Measurements from ENCODE around the gene S1PR1. TPM values are rescaled to one million over a fixed set of nuclear protein-coding genes. Genes with fewer than 3 reads are reported as not detected.

Gene S1PR1
- total RNA-seq, 1 experiment from 2014 or later, result 0.86 TPM

DNA sequence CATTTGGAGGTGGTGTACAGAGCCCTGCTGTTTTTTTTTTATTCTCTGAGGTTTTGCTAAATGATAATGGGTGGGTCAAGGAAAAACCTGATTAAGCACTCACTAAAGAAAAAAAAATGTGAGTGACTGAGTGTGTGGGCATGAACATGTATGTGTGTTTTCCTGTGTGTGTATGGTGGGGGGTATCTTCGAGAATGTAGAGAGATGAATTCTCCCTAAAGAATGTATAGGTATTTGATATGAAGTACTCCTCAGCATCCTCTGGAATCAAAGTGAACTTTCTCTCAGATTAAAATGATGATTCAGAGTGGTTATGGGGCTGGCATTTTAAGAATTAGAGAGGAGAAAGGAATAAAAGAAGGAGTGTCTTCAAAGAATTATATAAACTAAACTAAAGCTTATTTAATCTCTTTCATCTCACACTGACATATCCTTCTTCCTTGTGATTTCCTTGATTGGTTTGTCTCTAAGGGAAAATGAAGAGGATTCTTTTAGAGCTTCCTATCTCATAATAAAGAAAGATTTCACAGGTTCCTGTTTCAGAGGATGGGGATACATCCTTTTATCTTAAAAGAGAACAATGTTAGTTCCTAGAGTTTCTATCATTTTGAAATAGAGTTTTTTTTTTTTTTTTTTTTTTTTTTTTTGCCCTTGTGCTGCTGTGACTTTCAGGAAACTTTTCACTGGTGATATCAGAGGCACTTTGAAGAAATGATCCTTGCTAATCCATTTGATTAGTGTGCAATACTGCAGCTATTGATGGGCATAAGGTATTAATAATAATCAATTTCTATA is 23.9 kb downstream of the S1PR1 start:
- Mint-ChIP-seq H3K4me1 (ENCODE audit: insufficient read depth, unreplicated experiment) (peaks cover 43% of the 10 kb centered on the region), H3K27me3 (ENCODE audit: insufficient read depth, unreplicated experiment) (no peaks in the 10 kb centered on the region), H3K36me3 (ENCODE audit: insufficient read depth, unreplicated experiment) (peaks cover 6% of the 10 kb centered on the region), H3K4me3 (ENCODE audit: unreplicated experiment) (no peak overlapping the region), H3K9me3 (ENCODE audit: unreplicated experiment) (no peaks in the 10 kb centered on the region), H3K27ac (ENCODE audit: low read depth, unreplicated experiment) (peak overlapping the region; percentile 96)
- CTCF ChIA-PET, result interaction anchor here (0.5 to 2.1 kb wide), 3 partner anchors 27 to 97 kb away, joined by 3 to 5 read pairs (median 3); no protein-coding TSS in a partner anchor
- no TSS peak for BruUV-seq (replicated peaks)
- POLR2A ChIA-PET, result interaction anchor here (0.5 to 1.7 kb wide), 5 partner anchors 9 to 804 kb away, joined by 3 to 4 read pairs (median 3); no protein-coding TSS in a partner anchor
- DNase-seq (ENCODE audit: unreplicated experiment), result no peak
- TF ChIP-seq CTCF (IDR thresholded peaks at IDR 0.05; ENCODE audit: unreplicated experiment), result no peak
- intact Hi-C loops (cut with micrococcal nuclease), result no loop called here

- no TSS peak for BruUV-seq (replicated peaks)
- ChIA-PET CTCF (interaction anchor here (2.1 kb wide), 1 partner anchor 27 kb away, joined by 5 read pairs; no protein-coding TSS in a partner anchor), POLR2A (interaction anchor here (1.4 kb wide), 1 partner anchor 10 kb away, joined by 3 read pairs; no protein-coding TSS in a partner anchor)
- DNase-seq (ENCODE audit: unreplicated experiment), result no peak
- H3K4me1 Mint-ChIP-seq (ENCODE audit: insufficient read depth, unreplicated experiment), result peaks cover 43% of the 10 kb centered on the region
- no peak for TF ChIP-seq CTCF (IDR thresholded peaks at IDR 0.05; ENCODE audit: unreplicated experiment)
- H3K27ac Mint-ChIP-seq (ENCODE audit: low read depth, unreplicated experiment), result no peak overlapping the region
- intact Hi-C loops (cut with micrococcal nuclease), result no loop called here
- no peaks in the 10 kb centered on the region for H3K27me3 Mint-ChIP-seq (ENCODE audit: insufficient read depth, unreplicated experiment)
- H3K4me3 Mint-ChIP-seq (ENCODE audit: unreplicated experiment), result no peak overlapping the region
- peaks cover 6% of the 10 kb centered on the region for H3K36me3 Mint-ChIP-seq (ENCODE audit: insufficient read depth, unreplicated experiment)
- H3K9me3 Mint-ChIP-seq (ENCODE audit: unreplicated experiment), result no peaks in the 10 kb centered on the region
These were observed 24.8 kb downstream of the S1PR1 start for GRCh38 chr1:101261623-101262022.

DNA sequence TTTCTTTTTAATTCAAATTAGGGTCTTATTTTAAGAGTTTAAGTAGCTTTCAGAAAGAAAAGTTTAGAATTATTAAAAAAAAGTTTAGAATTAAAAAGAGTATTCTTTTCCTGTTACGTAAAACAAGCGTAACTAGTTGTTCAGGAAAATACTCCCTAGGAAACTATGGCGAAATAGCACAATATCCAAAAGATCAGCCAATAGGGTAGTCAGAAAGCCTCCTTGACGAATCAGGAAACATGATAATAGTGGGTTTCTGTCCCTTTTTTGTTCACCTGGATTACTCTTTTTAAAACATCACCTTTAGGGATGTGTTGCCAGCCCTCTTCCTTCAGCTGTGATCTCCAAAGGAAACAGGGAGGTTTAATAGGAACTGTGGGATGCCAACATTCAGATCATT is 25.2 kb downstream of the S1PR1 start:
- BruUV-seq (replicated peaks), result no TSS peak
- POLR2A ChIA-PET, result interaction anchor here (1.4 kb wide), 1 partner anchor 11 kb away, joined by 3 read pairs; no protein-coding TSS in a partner anchor
- no peak for DNase-seq (ENCODE audit: unreplicated experiment)
- Mint-ChIP-seq H3K27me3 (ENCODE audit: insufficient read depth, unreplicated experiment) (no peaks in the 10 kb centered on the region), H3K27ac (ENCODE audit: low read depth, unreplicated experiment) (no peak overlapping the region), H3K4me3 (ENCODE audit: unreplicated experiment) (no peak overlapping the region), H3K9me3 (ENCODE audit: unreplicated experiment) (no peaks in the 10 kb centered on the region), H3K4me1 (ENCODE audit: insufficient read depth, unreplicated experiment) (peaks cover 43% of the 10 kb centered on the region), H3K36me3 (ENCODE audit: insufficient read depth, unreplicated experiment) (peaks cover 6% of the 10 kb centered on the region)
- intact Hi-C loops (cut with micrococcal nuclease), result no loop called here
- TF ChIP-seq CTCF (IDR thresholded peaks at IDR 0.05; ENCODE audit: unreplicated experiment), result no peak
- CTCF ChIA-PET, result interaction anchor here (0.7 to 2.1 kb wide), 2 partner anchors 26 to 1770 kb away, joined by 4 to 5 read pairs; no protein-coding TSS in a partner anchor

- no TSS peak for BruUV-seq (replicated peaks)
- CTCF ChIA-PET, result interaction anchor here (0.6 to 9.2 kb wide), 4 partner anchors 10 to 1770 kb away, joined by 3 to 88 read pairs (median 4); no protein-coding TSS in a partner anchor
These were observed 26.0 kb downstream of the S1PR1 start for GRCh38 chr1:101262630-101263348.

More at GRCh38 chr1:101262630-101263348, 26.0 kb downstream of the S1PR1 start:
- Mint-ChIP-seq H3K4me3 (ENCODE audit: unreplicated experiment) (no peak overlapping the region), H3K27me3 (ENCODE audit: insufficient read depth, unreplicated experiment) (no peaks in the 10 kb centered on the region), H3K27ac (ENCODE audit: low read depth, unreplicated experiment) (no peak overlapping the region), H3K36me3 (ENCODE audit: insufficient read depth, unreplicated experiment) (peaks cover 5% of the 10 kb centered on the region), H3K4me1 (ENCODE audit: insufficient read depth, unreplicated experiment) (peaks cover 39% of the 10 kb centered on the region), H3K9me3 (ENCODE audit: unreplicated experiment) (no peaks in the 10 kb centered on the region)
- TF ChIP-seq CTCF (IDR thresholded peaks at IDR 0.05; ENCODE audit: unreplicated experiment), result no peak
- intact Hi-C loops (cut with micrococcal nuclease), result no loop called here
- DNase-seq (ENCODE audit: unreplicated experiment), result no peak
- POLR2A ChIA-PET, result interaction anchor here (0.7 kb wide), 1 partner anchor 367 kb away, joined by 3 read pairs; the partner anchor contains the start of gene SLC30A7

Measured in MCF 10A (cell line).